ENCODE measurements around the gene KRT38.

DNA sequence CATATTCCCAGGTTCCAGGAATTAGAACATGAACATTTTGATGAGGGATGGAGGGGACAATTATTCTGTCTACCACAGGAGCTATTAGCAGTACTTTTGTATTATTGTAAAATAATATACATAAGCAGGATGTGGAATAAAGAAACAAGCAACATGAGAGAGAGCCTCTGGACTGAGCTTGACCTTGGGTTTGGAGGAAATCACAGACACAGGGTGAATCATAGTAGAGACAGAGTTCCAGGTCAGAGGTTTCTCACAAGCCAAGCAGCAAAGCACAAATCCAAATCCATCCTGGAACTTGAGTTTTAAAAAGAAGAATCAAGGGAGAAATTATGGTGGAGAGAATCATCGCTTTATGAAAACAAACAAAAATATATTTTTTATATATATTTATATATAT lies 48.5 kb downstream of the KRT38 start:
- no peak for TF ChIP-seq EZH2 (IDR thresholded peaks at IDR 0.05; ENCODE audit: borderline replicate concordance, low read length)
- TF ChIP-seq, protein P1, sequence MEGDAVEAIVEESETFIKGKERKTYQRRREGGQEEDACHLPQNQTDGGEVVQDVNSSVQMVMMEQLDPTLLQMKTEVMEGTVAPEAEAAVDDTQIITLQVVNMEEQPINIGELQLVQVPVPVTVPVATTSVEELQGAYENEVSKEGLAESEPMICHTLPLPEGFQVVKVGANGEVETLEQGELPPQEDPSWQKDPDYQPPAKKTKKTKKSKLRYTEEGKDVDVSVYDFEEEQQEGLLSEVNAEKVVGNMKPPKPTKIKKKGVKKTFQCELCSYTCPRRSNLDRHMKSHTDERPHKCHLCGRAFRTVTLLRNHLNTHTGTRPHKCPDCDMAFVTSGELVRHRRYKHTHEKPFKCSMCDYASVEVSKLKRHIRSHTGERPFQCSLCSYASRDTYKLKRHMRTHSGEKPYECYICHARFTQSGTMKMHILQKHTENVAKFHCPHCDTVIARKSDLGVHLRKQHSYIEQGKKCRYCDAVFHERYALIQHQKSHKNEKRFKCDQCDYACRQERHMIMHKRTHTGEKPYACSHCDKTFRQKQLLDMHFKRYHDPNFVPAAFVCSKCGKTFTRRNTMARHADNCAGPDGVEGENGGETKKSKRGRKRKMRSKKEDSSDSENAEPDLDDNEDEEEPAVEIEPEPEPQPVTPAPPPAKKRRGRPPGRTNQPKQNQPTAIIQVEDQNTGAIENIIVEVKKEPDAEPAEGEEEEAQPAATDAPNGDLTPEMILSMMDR (IDR thresholded peaks at IDR 0.05; ENCODE audit: low read length): no peak

Measured in OCI-LY1 (cell line).